ENCODE measurements around the gene TNFRSF1B.

- TF ChIP-seq POLR2AphosphoS5 (IDR thresholded peaks at IDR 0.05; ENCODE audit: control insufficient read depth, insufficient read depth, low read depth, low read length) = no peak
- TF ChIP-seq MXI1 (IDR thresholded peaks at IDR 0.05; ENCODE audit: low read depth, low read length) = no peak
- no peak for TF ChIP-seq CEBPG (CRISPR knock-in tag; IDR thresholded peaks at IDR 0.05)
- TF ChIP-seq CEBPG (tag; conservative IDR thresholded peaks at IDR 0.05 in 1 of 2, IDR thresholded peaks at IDR 0.05 in 1 of 2) = no peak
Measured at GRCh38 chr1:12177156-12177998, 10.6 kb downstream of the TNFRSF1B start.
